Cerebellar nuclear complex (tissue), 1 donor: ENCODE measurements around the gene TPK1.

Experiments used
- DNase-seq, 2 experiments: peaks; one replicate each; lab custom pipeline; 2025; lab: John Stamatoyannopoulos, UW

Gene TPK1

DNA sequence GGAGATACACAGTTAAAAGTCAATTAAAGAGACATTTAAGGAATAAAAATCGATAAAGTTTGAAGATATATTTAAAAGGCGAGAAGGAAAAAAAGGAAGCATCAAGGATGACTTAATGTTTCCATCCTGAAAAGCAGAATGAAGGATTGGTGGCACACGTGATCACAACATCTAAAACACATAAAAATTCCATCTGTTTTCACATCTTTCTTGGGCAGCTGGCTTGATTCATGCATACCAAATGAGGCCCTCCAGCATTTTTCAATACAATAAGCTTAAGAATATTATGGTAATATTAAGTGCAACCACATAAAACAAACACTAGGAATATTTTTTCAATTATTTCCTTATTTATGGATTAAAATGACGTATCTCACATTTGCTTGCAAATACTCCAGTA lies 112.6 kb downstream of the TPK1 start:
- DNase-seq, result no peak

DNA sequence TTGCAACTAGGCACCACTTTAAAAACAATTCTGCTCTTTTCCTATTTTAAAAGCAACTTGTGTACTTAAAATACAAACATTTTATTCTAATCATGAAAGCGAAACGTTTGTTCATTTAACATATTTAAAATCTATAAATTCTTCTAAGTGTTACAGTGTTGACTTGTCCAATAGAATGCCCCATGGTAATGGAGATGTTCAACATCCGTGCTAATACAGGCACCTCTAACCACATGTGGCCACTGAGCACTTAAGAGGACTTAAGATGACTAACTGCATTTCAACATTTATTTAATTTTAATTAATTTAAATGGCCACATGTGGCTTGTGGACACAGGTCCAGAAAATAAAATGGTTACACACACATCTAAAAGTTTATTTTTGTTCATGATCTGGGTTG lies 115.1 kb downstream of the TPK1 start:
- DNase-seq, result no peak

DNA sequence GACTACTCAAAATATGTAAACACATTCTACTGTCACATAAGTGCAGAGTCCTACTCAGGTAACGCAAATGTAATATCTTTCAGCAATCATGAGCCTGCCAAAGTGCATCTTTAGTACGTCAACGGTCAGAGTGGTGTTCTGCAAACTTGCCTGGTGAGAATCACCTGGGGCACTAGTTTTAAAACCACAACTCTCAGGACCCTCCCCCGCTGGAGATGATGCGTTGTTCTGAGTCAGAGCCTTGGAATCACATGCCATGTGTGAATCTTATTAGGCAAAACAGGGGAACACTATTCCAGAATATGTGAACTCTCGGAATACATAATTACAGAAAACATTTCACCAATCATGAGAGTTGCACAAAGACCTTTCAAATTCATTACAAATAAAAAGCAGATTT lies 115.7 kb downstream of the TPK1 start:
- no peak for DNase-seq

DNA sequence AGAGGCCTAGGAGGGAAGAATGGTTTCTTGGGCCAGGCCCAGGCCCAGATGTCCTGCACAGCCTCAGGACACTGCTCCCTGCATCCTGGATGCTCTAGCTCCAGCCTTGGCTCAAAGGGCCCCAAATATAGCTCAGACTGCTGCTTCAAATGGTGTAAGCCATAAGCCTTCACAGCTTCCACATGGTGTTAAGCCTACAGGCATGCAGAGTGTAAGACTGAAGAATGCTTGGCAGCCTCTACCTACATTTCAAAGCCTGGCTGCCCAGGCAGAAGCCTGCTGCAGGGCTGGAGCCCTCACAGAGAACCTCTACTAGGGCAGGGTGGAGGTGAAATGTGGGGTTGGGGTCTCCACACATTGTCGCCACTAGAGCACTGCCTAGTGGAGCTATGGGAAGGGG lies 118.1 kb downstream of the TPK1 start:
- no peak for DNase-seq

DNA sequence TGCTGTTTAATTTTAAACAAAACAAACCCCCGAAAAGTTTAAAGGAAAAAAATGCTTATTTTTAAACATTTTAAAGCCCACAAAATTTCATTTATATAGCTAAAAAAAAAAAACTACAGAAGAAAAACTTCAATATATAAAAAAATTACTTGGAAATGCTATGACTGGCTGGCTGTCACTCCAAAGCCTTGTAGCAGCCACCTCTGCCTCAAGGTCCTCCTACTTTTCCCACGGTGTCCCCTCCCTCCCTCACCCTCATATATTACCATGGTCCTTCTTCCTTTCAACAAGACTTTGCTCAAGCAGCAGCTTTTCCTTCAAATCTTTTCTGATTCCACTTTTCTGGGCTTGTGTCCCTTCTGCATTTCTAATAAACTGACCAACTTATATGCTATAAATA lies 122.0 kb downstream of the TPK1 start:
- no peak for DNase-seq

DNA sequence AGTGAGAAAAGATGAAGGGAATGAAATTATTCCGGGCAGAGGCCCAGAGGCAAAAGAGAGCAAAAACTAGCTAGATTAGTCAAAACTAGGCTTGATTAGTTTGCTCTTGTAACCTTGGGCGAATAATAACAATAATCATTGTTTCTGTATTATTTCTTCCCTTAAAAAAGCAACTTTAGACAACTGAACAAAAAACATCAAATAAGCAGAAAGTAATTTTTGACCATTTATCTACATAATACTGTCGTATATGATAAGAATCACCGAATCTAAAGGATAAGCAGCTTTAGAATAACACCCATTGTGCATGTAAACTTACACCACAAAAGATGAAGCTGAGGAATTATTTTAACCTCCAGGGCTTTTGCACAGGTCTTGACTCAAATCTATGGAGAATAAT lies 125.1 kb downstream of the TPK1 start:
- no peak for DNase-seq

DNA sequence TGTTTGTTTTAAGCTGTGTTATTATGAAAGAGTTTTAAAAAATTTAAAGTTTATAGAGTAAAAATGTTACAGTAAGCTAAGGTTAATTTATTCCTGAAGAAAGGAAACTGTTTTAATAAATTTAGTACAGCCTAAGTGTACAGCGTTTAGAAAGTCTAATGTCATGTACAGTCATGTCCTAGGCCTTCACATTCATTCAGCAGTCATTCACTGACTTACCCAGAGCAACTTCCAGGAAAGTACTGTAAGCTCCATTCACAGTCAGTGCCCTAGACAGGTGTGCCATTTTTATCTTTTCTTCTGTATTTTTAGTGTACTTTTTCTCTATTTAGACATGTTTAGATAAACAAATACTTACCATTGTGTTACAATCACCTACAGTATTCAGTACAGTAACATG lies 126.8 kb downstream of the TPK1 start:
- DNase-seq, result no peak

DNA sequence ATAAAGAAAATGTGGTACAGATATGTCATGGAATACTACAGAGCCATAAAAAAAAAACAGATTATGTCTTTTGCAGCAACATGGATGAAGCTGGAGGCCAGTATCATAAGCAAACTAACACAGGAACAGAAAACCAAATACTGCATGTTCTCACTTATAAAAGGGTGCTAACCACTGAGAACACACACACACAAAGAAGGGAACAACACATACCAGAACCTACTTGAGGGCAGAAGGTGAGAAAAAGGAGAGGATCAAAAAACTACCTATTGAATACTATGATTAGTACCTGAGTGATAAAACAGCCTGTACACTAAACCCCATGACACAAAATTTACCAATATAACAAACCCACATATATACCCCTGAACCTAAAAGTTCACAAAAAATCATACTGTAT lies 144.6 kb downstream of the TPK1 start:
- DNase-seq, result no peak

DNA sequence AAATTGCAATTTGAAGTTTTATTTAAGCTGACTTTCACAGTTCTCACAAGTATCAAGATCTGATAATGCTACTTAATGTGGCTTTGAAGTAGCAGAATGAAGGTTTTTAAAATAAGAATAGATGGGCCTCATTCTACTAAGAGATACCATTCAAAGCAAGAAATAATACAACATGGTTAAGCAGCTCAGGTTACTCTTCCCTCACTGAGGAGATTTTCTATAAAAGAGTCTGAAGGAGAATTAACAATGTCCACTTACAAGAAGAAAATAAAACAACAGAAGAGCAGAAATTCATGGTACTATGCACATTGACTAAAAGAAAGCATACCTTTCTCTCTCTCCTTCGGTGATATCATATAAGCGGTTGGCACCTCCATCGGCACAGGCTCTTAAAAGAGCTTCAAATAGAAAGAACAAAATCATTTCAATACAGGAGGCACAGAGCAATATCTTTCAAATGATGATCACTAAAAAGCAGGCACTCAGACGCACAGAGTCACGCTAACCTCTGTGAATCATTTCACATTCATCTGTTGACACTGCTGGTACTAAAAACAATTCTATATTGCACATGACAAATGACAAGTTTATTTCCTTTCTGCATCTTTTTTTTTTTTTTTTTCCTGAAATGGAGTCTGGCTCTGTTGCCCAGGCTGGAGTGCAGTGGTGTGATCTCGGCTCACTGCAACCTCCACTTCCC lies 153.1 kb downstream of the TPK1 start:
- DNase-seq, result no peak

DNA sequence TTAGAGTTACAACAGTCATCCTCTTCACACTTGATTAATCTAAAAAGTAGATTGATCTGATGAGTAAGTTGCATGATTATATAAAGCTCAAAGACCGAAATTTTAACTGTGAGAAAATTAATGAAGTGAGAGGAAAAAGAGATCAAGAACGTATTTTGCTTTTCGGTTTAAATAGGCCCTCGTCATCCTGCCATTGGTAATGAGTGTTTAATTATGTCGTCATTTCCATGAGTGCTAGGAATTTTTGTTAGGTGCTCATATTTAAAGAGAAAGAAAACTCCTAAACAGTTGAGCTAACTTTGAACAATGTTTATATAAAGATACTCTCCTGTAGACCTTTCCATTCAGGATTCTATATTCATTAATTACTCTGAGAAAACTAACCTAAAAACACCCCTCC lies 159.4 kb downstream of the TPK1 start:
- DNase-seq, result no peak

DNA sequence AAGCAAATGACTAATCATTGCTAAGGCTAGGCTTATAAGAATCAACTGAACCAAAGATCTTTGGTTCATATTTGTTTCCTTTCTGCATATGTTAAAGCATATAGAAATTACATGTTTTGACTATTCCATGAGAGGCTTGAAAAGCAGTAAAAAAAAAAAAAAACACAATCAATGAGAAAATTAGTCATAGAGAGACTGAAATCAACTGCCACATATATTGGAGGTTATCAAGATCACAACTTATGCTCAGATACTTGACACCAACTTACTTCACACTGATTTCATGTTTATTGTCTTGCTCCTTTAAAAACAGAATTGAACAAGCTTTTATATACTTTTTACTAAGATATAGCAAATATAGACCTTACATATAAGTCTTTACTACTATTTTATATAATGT lies 161.3 kb downstream of the TPK1 start:
- no peak for DNase-seq

DNA sequence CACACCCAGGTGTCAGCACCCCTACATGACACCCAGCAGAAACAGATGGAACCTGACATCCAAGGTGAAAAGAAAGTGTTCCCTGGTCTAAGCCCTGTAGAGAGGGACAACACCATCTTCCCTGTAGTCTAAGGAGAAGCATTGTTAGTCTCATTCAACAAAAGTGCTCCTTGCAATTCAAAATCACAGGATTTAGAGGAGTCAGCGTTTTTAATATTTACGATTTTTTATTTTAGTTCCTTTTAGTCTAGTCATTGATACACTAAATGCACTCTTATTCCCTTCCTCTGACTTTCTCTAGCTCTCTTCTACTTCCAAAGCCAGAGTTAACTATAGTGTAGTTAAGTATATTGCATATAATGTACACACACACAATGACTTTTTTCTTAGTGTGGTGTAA lies 163.0 kb downstream of the TPK1 start:
- no peak for DNase-seq

DNA sequence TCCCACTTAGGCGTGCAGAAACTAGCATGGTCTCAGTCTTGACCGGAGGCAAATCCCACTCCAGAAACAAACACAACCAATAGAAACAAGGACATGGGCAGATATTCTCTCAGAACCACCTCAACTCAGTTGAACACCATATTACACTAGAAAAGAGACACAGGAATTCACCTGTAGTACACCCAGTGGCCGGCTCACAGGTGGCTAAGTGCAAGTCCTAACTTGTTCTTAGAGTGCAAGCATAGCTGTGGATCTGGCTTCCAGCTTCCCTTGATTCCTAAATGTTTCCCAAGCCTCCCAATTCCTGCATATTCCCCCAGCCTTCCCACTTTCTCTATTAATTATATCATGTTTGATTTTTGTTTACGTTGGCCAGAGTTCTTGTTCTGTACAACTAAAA lies 164.4 kb downstream of the TPK1 start:
- no peak for DNase-seq

DNA sequence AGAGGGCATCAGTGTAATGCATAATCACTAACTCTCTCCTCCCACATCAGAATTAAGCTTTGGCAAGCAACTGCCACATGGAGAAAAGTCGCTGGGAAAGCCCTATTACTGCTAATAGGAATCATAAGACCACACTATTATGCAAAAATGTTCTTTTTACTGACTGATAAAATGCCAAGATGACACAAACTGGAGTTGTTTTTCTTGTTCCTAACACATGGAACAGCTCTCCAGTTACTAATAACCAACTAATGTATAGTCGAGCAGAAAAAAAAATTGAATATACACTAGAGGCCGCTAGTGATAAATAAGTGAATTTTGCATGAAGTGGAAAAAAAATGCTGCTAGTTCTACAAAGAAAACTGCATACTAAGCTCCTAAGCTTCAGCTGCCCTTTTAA lies 165.6 kb downstream of the TPK1 start:
- no peak for DNase-seq

DNA sequence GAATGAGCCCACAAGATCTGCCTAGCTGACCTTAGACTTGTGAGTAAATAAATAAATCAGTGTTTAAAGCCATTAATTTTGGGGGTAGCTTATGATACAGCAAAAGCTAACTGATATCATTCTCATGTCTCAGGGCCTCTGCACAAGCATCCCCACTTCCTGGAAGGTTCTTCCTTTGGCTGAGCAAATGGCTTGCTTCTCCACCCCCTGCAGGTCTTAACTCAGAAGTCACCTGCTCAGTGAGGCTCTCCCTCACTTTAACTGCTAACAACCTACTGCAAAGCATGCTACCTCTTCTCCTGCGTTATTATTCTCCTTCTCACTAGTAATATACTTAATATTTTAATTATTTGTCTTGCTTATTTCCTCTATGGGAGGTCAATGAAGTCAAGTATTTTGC lies 167.3 kb downstream of the TPK1 start:
- DNase-seq, result no peak

DNA sequence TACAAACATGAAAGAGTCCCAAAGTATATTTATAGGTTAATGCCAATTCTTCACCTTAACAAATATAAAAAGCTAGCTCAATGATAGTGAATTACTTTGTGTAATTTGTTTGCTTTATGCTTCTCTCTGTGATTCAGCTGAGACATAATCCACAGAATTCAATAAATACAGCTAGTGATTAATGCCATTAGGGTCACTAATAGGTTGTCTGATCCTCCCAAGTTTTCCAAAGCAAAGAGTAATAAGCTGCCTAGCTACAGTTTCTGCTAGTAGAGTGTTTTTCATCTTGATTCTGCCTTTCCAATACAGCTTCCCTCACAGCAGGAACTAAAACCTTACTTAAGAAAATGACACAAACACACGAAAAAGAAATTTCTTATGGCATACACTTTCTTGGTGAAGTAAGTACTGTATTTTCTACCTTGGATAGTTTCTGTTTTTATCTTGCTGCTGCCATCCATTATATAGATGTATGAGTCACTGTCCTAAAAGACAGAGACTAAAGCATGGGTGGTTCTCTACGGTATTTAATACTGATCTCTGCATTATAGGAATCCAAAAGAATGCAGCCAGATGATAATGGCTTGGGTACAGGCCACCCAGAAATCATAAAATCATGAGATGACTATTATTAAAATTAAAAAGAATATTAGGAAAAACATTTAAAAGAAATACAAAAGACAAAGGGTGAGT lies 170.0 kb downstream of the TPK1 start:
- no peak for DNase-seq

DNA sequence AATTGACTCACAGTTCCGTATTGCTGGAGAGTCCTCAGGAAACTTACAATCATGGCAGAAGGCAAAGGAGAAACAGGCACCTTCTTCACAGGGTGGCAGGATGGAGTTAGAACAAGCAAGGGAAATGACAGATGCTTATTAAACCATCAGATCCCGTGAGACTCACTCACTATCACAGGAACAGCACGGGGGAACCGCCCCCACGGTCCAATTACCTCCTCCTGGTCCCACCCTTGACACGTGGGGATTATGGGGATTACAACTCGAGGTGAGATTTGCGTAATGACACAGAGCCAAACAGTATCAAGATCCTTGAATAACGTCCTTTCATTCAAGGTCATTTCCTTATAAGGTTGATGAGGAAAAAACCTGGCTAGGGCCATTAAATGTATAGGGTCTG lies 176.6 kb downstream of the TPK1 start:
- no peak for DNase-seq

DNA sequence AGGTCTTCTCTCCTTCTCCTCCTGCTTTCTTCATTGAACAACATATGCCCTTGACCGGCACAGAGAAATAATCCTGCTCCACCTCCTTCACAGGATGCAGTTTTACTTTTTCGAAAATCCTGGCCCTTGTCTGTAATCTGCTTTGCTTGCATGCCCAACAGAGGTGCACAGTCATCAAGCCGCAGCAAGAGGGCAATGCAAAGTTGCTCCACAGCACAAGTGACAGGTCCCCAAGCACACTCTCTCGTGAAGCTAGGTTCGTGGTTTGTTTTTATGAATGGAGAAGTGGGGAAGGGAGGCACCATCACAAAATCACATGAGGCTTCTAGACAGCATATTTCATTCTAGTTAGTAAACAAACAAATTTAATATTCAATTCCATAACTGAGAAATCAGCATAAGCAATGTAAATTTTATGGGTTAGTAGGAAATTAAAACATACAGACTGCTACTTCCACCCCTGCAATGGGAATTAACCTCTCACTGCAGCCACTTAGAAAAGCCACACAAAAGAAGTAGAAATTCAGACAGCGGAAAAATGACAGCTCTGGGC lies 178.8 kb downstream of the TPK1 start:
- no peak for DNase-seq

DNA sequence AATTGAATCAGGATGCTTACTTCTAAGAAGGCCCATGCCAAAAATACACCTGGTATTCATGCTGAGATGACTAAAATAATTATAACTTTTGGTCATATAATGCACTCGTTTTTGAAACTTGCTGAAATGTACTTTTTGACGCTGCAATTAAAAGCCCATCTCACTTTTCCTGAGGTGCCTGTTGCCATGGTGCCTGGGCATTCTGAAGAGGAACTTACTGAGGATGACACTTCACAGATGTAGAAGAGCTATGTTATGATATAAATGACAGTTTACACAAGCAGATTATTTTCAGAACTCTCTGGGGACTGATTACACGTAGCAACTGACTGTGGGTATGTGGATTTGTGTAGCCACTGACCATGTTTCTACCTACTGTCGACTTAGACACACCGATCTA lies 182.4 kb downstream of the TPK1 start:
- DNase-seq, result no peak

DNA sequence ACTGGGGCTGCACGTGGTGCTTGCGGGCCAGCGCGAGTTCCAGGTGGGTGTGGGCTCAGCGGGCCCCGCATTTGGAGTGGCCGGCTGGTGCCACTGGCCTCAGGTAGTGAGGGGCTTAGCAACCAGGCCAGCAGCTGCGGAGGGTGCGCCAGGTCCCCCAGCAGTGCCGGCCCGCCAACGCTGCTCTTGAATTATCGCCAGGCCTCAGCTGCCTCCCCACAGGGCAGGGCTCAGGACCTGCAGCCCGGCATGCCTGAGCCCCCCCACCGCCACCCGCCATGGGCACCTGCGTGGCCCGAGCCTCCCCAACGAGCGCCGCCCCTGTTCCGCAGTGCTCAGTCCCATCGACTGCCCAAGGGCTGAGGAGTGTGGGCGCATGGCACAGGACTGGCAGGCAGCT lies 185.4 kb downstream of the TPK1 start:
- no peak for DNase-seq

DNA sequence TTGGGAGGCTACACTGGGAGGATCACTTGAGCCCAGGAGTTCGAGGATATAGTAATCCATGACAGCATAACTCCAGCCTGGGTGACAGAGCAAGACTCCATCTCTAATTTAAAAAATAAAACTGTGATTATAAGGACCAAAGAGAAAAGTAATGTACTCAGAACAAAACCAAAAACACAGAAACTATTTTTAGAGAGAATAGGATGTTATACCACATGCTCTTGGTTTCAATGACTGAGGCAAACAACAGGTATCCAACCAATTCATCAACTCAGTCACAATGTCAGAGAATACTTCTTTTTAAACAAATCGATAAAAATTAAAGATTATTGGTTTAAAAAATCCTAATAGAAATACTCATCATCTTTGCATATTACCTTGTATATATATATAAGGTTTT lies 186.7 kb downstream of the TPK1 start:
- DNase-seq, result no peak

DNA sequence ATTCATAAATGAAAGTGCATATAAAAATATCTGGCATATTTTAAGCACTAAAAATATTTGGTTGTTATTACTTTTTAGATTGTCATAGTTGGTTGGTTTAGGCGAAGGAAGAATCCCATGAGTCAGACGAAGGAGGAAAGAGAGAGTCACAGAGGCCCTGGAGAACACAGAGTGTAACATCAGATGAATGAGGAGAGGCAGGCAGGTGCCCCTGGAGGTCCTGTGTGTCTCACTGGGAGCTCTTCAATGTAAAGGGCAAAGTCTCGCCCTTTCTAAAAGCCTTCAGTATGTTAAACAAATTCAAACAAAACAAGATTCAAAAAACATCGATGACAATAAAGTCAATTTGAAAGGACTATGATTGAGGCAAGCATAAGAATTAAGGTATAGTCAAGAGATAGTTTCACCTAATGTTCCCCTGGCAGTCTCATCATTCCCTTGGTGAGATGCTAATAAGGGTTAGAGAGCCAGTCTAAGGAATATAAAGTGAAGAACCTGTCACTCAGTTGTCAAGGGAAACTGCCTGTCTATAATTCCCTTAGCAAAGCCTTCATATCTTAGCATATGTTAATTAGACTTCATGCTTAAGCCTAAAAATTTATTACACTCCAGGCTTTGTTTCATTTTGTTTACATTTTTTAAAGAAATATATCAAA lies 194.3 kb downstream of the TPK1 start:
- no peak for DNase-seq

DNA sequence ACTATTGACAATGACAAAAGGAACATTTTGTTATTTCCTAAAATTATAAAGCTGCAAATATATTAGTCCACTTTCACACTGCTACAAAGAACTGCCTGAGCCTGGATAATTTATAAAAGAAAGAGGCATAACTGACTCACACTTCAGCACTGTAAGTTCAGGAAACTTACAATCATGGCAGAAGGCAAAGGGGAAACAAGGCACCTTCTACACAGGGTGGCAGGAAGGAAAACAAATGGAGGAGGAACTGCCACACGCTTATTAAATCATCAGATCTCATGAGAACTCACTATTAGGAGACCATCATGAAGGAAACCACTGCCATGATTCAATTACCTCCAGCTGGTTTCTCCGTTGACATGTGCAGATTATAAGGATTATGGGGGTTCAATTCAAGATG lies 203.1 kb downstream of the TPK1 start:
- no peak for DNase-seq
